HG02798 (cell line): ENCODE data around the gene SMIM41.

Source experiments
- ATAC-seq: cut with Tn5 transposase; IDR thresholded peaks from one replicate; pipeline ENCODE4 v1.9.1; 2021; ENCODE audit warnings: mild to moderate bottlenecking; ENCODE audit not compliant: unreplicated experiment, poor library complexity

SMIM41 gene

GRCh38 chr12:52050116-52050757, 29.3 kb upstream of the SMIM41 start:
- ATAC-seq: no peak

- ATAC-seq: peak; percentile 85
These were observed 28.6 kb upstream of the SMIM41 start, which contains the start of gene NR4A1 for GRCh38 chr12:52050758-52051541. TSS of gene NR4A1 (plus strand) at chr12:52051442. CDS start at chr12:52054329, 2,887 bp downstream.

- ATAC-seq: no peak
These were observed 26.9 kb upstream of the SMIM41 start for GRCh38 chr12:52052468-52053186.

GRCh38 chr12:52053536-52054209, 25.8 kb upstream of the SMIM41 start:
- ATAC-seq: no peak

- ATAC-seq: no peak
These were observed 25.2 kb upstream of the SMIM41 start for GRCh38 chr12:52054231-52054832.

GRCh38 chr12:52054833-52055730, 24.4 kb upstream of the SMIM41 start:
- no peak for ATAC-seq

GRCh38 chr12:52055731-52056711, 23.5 kb upstream of the SMIM41 start:
- no peak for ATAC-seq

- ATAC-seq: no peak
These were observed 22.5 kb upstream of the SMIM41 start for GRCh38 chr12:52056801-52057637.

GRCh38 chr12:52057638-52058576, 21.6 kb upstream of the SMIM41 start:
- no peak for ATAC-seq

- ATAC-seq: no peak
These were observed 20.7 kb upstream of the SMIM41 start for GRCh38 chr12:52058631-52059361.

- no peak for ATAC-seq
These were observed 19.7 kb upstream of the SMIM41 start for GRCh38 chr12:52059582-52060497.

- ATAC-seq: no peak
These were observed 18.9 kb upstream of the SMIM41 start for GRCh38 chr12:52060498-52061177.

- no peak for ATAC-seq
These were observed 17.9 kb upstream of the SMIM41 start for GRCh38 chr12:52061470-52062166.
